Fibroblast of skin of left quadriceps (primary cell): Measurements from ENCODE around the gene PALM2AKAP2.

Source experiments
- DNase-seq, 2 experiments: peaks; one replicate each; pipeline ENCODE4 v3.0.0-alpha.2; 2013; ENCODE audit warnings: low read depth in 2 of 2

PALM2AKAP2 gene

GRCh38 chr9:109779711-109780452 lies at the start of gene PALM2AKAP2:
TSS of gene PALM2AKAP2 (plus strand) at chr9:109780198. CDS start at chr9:109780489, 291 bp downstream.
- DNase-seq, result peak in 1 of 2 experiments; percentile 55

GRCh38 chr9:109730228-109730627 lies 49.8 kb upstream of the PALM2AKAP2 start:
- DNase-seq, result peak; percentile 83 to 87

GRCh38 chr9:109733690-109734089 lies 46.3 kb upstream of the PALM2AKAP2 start:
- DNase-seq, result peak; percentile 67 to 68

GRCh38 chr9:109734814-109735213 lies 45.2 kb upstream of the PALM2AKAP2 start:
- no peak for DNase-seq

GRCh38 chr9:109735801-109736200 lies 44.2 kb upstream of the PALM2AKAP2 start:
- DNase-seq, result no peak

- no peak for DNase-seq
Observed at GRCh38 chr9:109737295-109737694, 42.7 kb upstream of the PALM2AKAP2 start.

- DNase-seq, result no peak
Observed at GRCh38 chr9:109739760-109740159, 40.2 kb upstream of the PALM2AKAP2 start.

GRCh38 chr9:109742776-109743348 lies 37.1 kb upstream of the PALM2AKAP2 start:
- DNase-seq, result peak; percentile 67 to 78

GRCh38 chr9:109743696-109744095 lies 36.3 kb upstream of the PALM2AKAP2 start:
- DNase-seq, result no peak

GRCh38 chr9:109745335-109746283 lies 34.4 kb upstream of the PALM2AKAP2 start:
- DNase-seq, result peak in 1 of 2 experiments; percentile 56

- peak; percentile 70 to 73 for DNase-seq
Observed at GRCh38 chr9:109751253-109751652, 28.7 kb upstream of the PALM2AKAP2 start.

- no peak for DNase-seq
Observed at GRCh38 chr9:109753308-109753707, 26.7 kb upstream of the PALM2AKAP2 start.

GRCh38 chr9:109755040-109755439 lies 25.0 kb upstream of the PALM2AKAP2 start:
- no peak for DNase-seq

GRCh38 chr9:109759589-109759988 lies 20.4 kb upstream of the PALM2AKAP2 start:
- DNase-seq, result no peak

GRCh38 chr9:109765278-109765677 lies 14.7 kb upstream of the PALM2AKAP2 start:
- no peak for DNase-seq

- DNase-seq, result no peak
Observed at GRCh38 chr9:109765830-109766229, 14.2 kb upstream of the PALM2AKAP2 start.

- DNase-seq, result peak; percentile 90 to 91
Observed at GRCh38 chr9:109766351-109766750, 13.6 kb upstream of the PALM2AKAP2 start.

- DNase-seq, result no peak
Observed at GRCh38 chr9:109767404-109767803, 12.6 kb upstream of the PALM2AKAP2 start.

- no peak for DNase-seq
Observed at GRCh38 chr9:109767814-109768213, 12.2 kb upstream of the PALM2AKAP2 start.

GRCh38 chr9:109769250-109769649 lies 10.7 kb upstream of the PALM2AKAP2 start:
- DNase-seq, result no peak

- no peak for DNase-seq
Observed at GRCh38 chr9:109770101-109770500, 9.9 kb upstream of the PALM2AKAP2 start.

- peak; percentile 98 for DNase-seq
Observed at GRCh38 chr9:109771087-109771486, 8.9 kb upstream of the PALM2AKAP2 start.
